Measurements from ENCODE around the gene TAL1. TPM values are rescaled to one million over a fixed set of nuclear protein-coding genes. Genes with fewer than 3 reads are reported as not detected.
A peak's percentile ranks its signal among the peaks of the same experiment; 100 is the strongest.

TAL1 gene
- total RNA-seq, 2 experiments from 2014 or later, result not detected

- H3K4me1 Mint-ChIP-seq (ENCODE audit: low read depth), result no peaks in the 10 kb centered on the region
- no peak within 1 kb of the TSS for H3K27ac Mint-ChIP-seq
These were observed 42.0 kb downstream of the TAL1 start, which contains the start of gene PDZK1IP1 for GRCh38 chr1:47189844-47190508. PDZK1IP1 (minus strand) TSS chr1:47190036; CDS start chr1:47189932, 104 bp downstream.

GRCh38 chr1:47188791-47189785, 42.9 kb downstream of the TAL1 start:
- ATAC-seq, result no peak

More at GRCh38 chr1:47189844-47190508, 42.0 kb downstream of the TAL1 start, which contains the start of gene PDZK1IP1:
- ChIA-PET POLR2A (no interaction called here), CTCF (interaction anchor here (0.6 to 3.7 kb wide), 4 partner anchors 11 to 247 kb away, joined by 3 to 26 read pairs (median 6); no protein-coding TSS in a partner anchor)
- Mint-ChIP-seq H3K9me3 (ENCODE audit: insufficient read depth) (no peaks in the 10 kb centered on the region), H3K4me3 (no peak within 1 kb of the TSS), H3K27me3 (ENCODE audit: low read depth) (peaks cover 3% of the 10 kb centered on the region), H3K36me3 (ENCODE audit: low read depth) (no peaks in the 10 kb centered on the region)
- DNase-seq, result no peak
- no peak for ATAC-seq

GRCh38 chr1:47187926-47188250, 44.1 kb downstream of the TAL1 start:
- Mint-ChIP-seq H3K27me3 (ENCODE audit: low read depth) (no peaks in the 10 kb centered on the region), H3K4me3 (no peak overlapping the region), H3K4me1 (ENCODE audit: low read depth) (no peaks in the 10 kb centered on the region), H3K9me3 (ENCODE audit: insufficient read depth) (no peaks in the 10 kb centered on the region), H3K36me3 (ENCODE audit: low read depth) (no peaks in the 10 kb centered on the region), H3K27ac (no peak overlapping the region)
- ChIA-PET POLR2A (no interaction called here), CTCF (interaction anchor here (0.8 to 3.7 kb wide), 3 partner anchors 9 to 76 kb away, joined by 3 to 26 read pairs (median 3); no protein-coding TSS in a partner anchor)
- ATAC-seq, result no peak
- peak; percentile 16 for DNase-seq

More at GRCh38 chr1:47188791-47189785, 42.9 kb downstream of the TAL1 start:
- Mint-ChIP-seq H3K27ac (no peak overlapping the region), H3K36me3 (ENCODE audit: low read depth) (no peaks in the 10 kb centered on the region), H3K4me3 (no peak overlapping the region), H3K27me3 (ENCODE audit: low read depth) (peaks cover 3% of the 10 kb centered on the region), H3K9me3 (ENCODE audit: insufficient read depth) (no peaks in the 10 kb centered on the region), H3K4me1 (ENCODE audit: low read depth) (no peaks in the 10 kb centered on the region)
- CTCF ChIA-PET, result interaction anchor here (0.7 to 3.7 kb wide), 3 partner anchors 10 to 248 kb away, joined by 3 to 26 read pairs (median 9); no protein-coding TSS in a partner anchor
- DNase-seq, result peak; percentile 16
- POLR2A ChIA-PET, result no interaction called here

- H3K4me1 Mint-ChIP-seq (ENCODE audit: low read depth), result no peaks in the 10 kb centered on the region
- no peaks in the 10 kb centered on the region for H3K9me3 Mint-ChIP-seq (ENCODE audit: insufficient read depth)
- CTCF ChIA-PET, result interaction anchor here (0.8 to 3.7 kb wide), 3 partner anchors 8 to 76 kb away, joined by 3 to 26 read pairs (median 3); no protein-coding TSS in a partner anchor
- DNase-seq, result peak; percentile 13
- ATAC-seq, result no peak
- H3K27ac Mint-ChIP-seq, result no peak overlapping the region
- POLR2A ChIA-PET, result no interaction called here
- H3K4me3 Mint-ChIP-seq, result no peak overlapping the region
- H3K36me3 Mint-ChIP-seq (ENCODE audit: low read depth), result no peaks in the 10 kb centered on the region
- H3K27me3 Mint-ChIP-seq (ENCODE audit: low read depth), result no peaks in the 10 kb centered on the region
These were observed 44.6 kb downstream of the TAL1 start for GRCh38 chr1:47187231-47187925.

GRCh38 chr1:47186267-47187185, 45.5 kb downstream of the TAL1 start:
- no peaks in the 10 kb centered on the region for H3K27me3 Mint-ChIP-seq (ENCODE audit: low read depth)
- no peak overlapping the region for H3K27ac Mint-ChIP-seq
- ChIA-PET POLR2A (no interaction called here), CTCF (no interaction called here)
- no peaks in the 10 kb centered on the region for H3K36me3 Mint-ChIP-seq (ENCODE audit: low read depth)
- H3K4me3 Mint-ChIP-seq, result no peak overlapping the region
- DNase-seq, result peak; percentile 9
- no peaks in the 10 kb centered on the region for H3K4me1 Mint-ChIP-seq (ENCODE audit: low read depth)
- no peak for ATAC-seq
- H3K9me3 Mint-ChIP-seq (ENCODE audit: insufficient read depth), result no peaks in the 10 kb centered on the region

GRCh38 chr1:47184822-47185677, 47.0 kb downstream of the TAL1 start:
- H3K27me3 Mint-ChIP-seq (ENCODE audit: low read depth), result peaks cover 8% of the 10 kb centered on the region
- ATAC-seq (no peak), DNase-seq (no peak)
- no peaks in the 10 kb centered on the region for H3K36me3 Mint-ChIP-seq (ENCODE audit: low read depth)
- H3K9me3 Mint-ChIP-seq (ENCODE audit: insufficient read depth), result no peaks in the 10 kb centered on the region
- POLR2A ChIA-PET, result no interaction called here
- CTCF ChIA-PET, result interaction anchor here (1.2 to 3.8 kb wide), 2 partner anchors 7 to 10 kb away, joined by 4 to 19 read pairs; no protein-coding TSS in a partner anchor
- H3K27ac Mint-ChIP-seq, result no peak overlapping the region
- no peak overlapping the region for H3K4me3 Mint-ChIP-seq
- no peaks in the 10 kb centered on the region for H3K4me1 Mint-ChIP-seq (ENCODE audit: low read depth)

GRCh38 chr1:47184090-47184821, 47.8 kb downstream of the TAL1 start:
- Mint-ChIP-seq H3K4me3 (no peak overlapping the region), H3K27me3 (ENCODE audit: low read depth) (peaks cover 12% of the 10 kb centered on the region), H3K27ac (no peak overlapping the region), H3K9me3 (ENCODE audit: insufficient read depth) (no peaks in the 10 kb centered on the region), H3K36me3 (ENCODE audit: low read depth) (no peaks in the 10 kb centered on the region), H3K4me1 (ENCODE audit: low read depth) (peaks cover 5% of the 10 kb centered on the region)
- POLR2A ChIA-PET, result no interaction called here
- CTCF ChIA-PET, result interaction anchor here (1.2 to 3.8 kb wide), 2 partner anchors 8 to 9 kb away, joined by 4 to 19 read pairs; no protein-coding TSS in a partner anchor
- ATAC-seq (peak; percentile 30), DNase-seq (peak; percentile 21)

GRCh38 chr1:47183308-47184089, 48.5 kb downstream of the TAL1 start:
- no peaks in the 10 kb centered on the region for H3K36me3 Mint-ChIP-seq (ENCODE audit: low read depth)
- H3K9me3 Mint-ChIP-seq (ENCODE audit: insufficient read depth), result no peaks in the 10 kb centered on the region
- H3K27me3 Mint-ChIP-seq (ENCODE audit: low read depth), result peaks cover 18% of the 10 kb centered on the region
- CTCF ChIA-PET, result interaction anchor here (0.8 to 3.8 kb wide), 3 partner anchors 8 to 11 kb away, joined by 3 to 19 read pairs (median 4); no protein-coding TSS in a partner anchor
- H3K27ac Mint-ChIP-seq, result no peak overlapping the region
- H3K4me3 Mint-ChIP-seq, result no peak overlapping the region
- ATAC-seq (no peak), DNase-seq (peak; percentile 19)
- POLR2A ChIA-PET, result no interaction called here
- peaks cover 8% of the 10 kb centered on the region for H3K4me1 Mint-ChIP-seq (ENCODE audit: low read depth)

GRCh38 chr1:47182676-47183235, 49.3 kb downstream of the TAL1 start:
- no peak for ATAC-seq
- Mint-ChIP-seq H3K4me3 (no peak overlapping the region), H3K36me3 (ENCODE audit: low read depth) (no peaks in the 10 kb centered on the region), H3K27ac (no peak overlapping the region), H3K9me3 (ENCODE audit: insufficient read depth) (no peaks in the 10 kb centered on the region), H3K27me3 (ENCODE audit: low read depth) (peaks cover 21% of the 10 kb centered on the region), H3K4me1 (ENCODE audit: low read depth) (peaks cover 8% of the 10 kb centered on the region)
- CTCF ChIA-PET, result interaction anchor here (0.8 to 3.8 kb wide), 2 partner anchors 10 to 12 kb away, joined by 3 to 19 read pairs; no protein-coding TSS in a partner anchor
- no peak for DNase-seq
- POLR2A ChIA-PET, result no interaction called here

Measured in activated CD8-positive, alpha-beta T cell treated with anti-CD3 and anti-CD28 coated beads, Interleukin-2, amount 10 ng/mL, durations not matched to agents 7 days and 5 days (primary cell).